ENCODE results near the gene IQSEC1. TPM values are rescaled to one million over a fixed set of nuclear protein-coding genes. Genes with fewer than 3 reads are reported as not detected.

IQSEC1 gene
- total RNA-seq, 1 donor = 22.1 TPM

- no peaks in the 10 kb centered on the region for H3K79me2 ChIP-seq (ENCODE audit: insufficient read depth, low read length)
- no peak overlapping the region for H2AFZ ChIP-seq (ENCODE audit: low read length)
- no peak for TF ChIP-seq CTCF (IDR thresholded peaks at IDR 0.05; ENCODE audit: extremely low read depth, low read depth, low read length)
- H3K4me2 ChIP-seq (ENCODE audit: insufficient read depth, low read length) = peak overlapping the region; percentile 70
- peaks cover 11% of the 10 kb centered on the region for H4K20me1 ChIP-seq (ENCODE audit: insufficient read depth, low read length)
- H3K4me3 ChIP-seq (ENCODE audit: insufficient read depth, low read length) = peak overlapping the region; percentile 46
- no peaks in the 10 kb centered on the region for H3K9me3 ChIP-seq (ENCODE audit: low read depth, low read length)
- DNase-seq (ENCODE audit: insufficient read length, low spot score, missing footprints) = no peak
- H3K4me1 ChIP-seq (ENCODE audit: insufficient read depth, low read length) = peaks cover 17% of the 10 kb centered on the region
- H3K27me3 ChIP-seq (ENCODE audit: insufficient read depth, low read length) = no peaks in the 10 kb centered on the region
- peak overlapping the region; percentile 57 for H3K27ac ChIP-seq (ENCODE audit: low read depth, low read length)
- H3K36me3 ChIP-seq (ENCODE audit: insufficient read depth, low read length) = no peaks in the 10 kb centered on the region
These were observed 81.8 kb downstream of the IQSEC1 start for GRCh38 chr3:12991481-12991837.

- Histone ChIP-seq H3K27me3 (ENCODE audit: insufficient read depth, low read length) (no peaks in the 10 kb centered on the region), H3K4me1 (ENCODE audit: insufficient read depth, low read length) (peaks cover 17% of the 10 kb centered on the region), H3K79me2 (ENCODE audit: insufficient read depth, low read length) (no peaks in the 10 kb centered on the region), H3K4me2 (ENCODE audit: insufficient read depth, low read length) (peak overlapping the region; percentile 70), H2AFZ (ENCODE audit: low read length) (peak overlapping the region; percentile 53), H3K36me3 (ENCODE audit: insufficient read depth, low read length) (no peaks in the 10 kb centered on the region), H3K9me3 (ENCODE audit: low read depth, low read length) (no peaks in the 10 kb centered on the region), H4K20me1 (ENCODE audit: insufficient read depth, low read length) (peaks cover 11% of the 10 kb centered on the region), H3K27ac (ENCODE audit: low read depth, low read length) (peak overlapping the region; percentile 57), H3K4me3 (ENCODE audit: insufficient read depth, low read length) (peak overlapping the region; percentile 46)
- peak; percentile 99 for DNase-seq (ENCODE audit: insufficient read length, low spot score, missing footprints)
- TF ChIP-seq CTCF (IDR thresholded peaks at IDR 0.05; ENCODE audit: extremely low read depth, low read depth, low read length) = no peak
These were observed 82.3 kb downstream of the IQSEC1 start for GRCh38 chr3:12990781-12991480.

GRCh38 chr3:12990306-12990705 lies 82.9 kb downstream of the IQSEC1 start:
- H3K4me2 ChIP-seq (ENCODE audit: insufficient read depth, low read length) = peak overlapping the region; percentile 70

More at GRCh38 chr3:12990306-12990705, 82.9 kb downstream of the IQSEC1 start:
- Histone ChIP-seq H3K27me3 (ENCODE audit: insufficient read depth, low read length) (no peaks in the 10 kb centered on the region), H3K79me2 (ENCODE audit: insufficient read depth, low read length) (no peaks in the 10 kb centered on the region), H3K27ac (ENCODE audit: low read depth, low read length) (peak overlapping the region; percentile 57), H4K20me1 (ENCODE audit: insufficient read depth, low read length) (peaks cover 11% of the 10 kb centered on the region), H2AFZ (ENCODE audit: low read length) (no peak overlapping the region), H3K36me3 (ENCODE audit: insufficient read depth, low read length) (no peaks in the 10 kb centered on the region), H3K9me3 (ENCODE audit: low read depth, low read length) (no peaks in the 10 kb centered on the region), H3K4me1 (ENCODE audit: insufficient read depth, low read length) (peaks cover 17% of the 10 kb centered on the region), H3K4me3 (ENCODE audit: insufficient read depth, low read length) (no peak overlapping the region)
- no peak for TF ChIP-seq CTCF (IDR thresholded peaks at IDR 0.05; ENCODE audit: extremely low read depth, low read depth, low read length)
- peak; percentile 88 for DNase-seq (ENCODE audit: insufficient read length, low spot score, missing footprints)
